CD4-positive, alpha-beta T cell treated with Interleukin-4 for 4 hours (primary cell): Measurements from ENCODE around the gene OR5B21.

ENCODE experiments used
- DNase-seq: peaks from one replicate; pipeline ENCODE4 v3.0.0-alpha.2; 2020

Gene OR5B21

GRCh38 chr11:58490827-58491226 lies 17.1 kb downstream of the OR5B21 start:
- DNase-seq = no peak

GRCh38 chr11:58487170-58487569 lies 20.7 kb downstream of the OR5B21 start:
- DNase-seq = no peak

GRCh38 chr11:58485961-58486360 lies 21.9 kb downstream of the OR5B21 start:
- DNase-seq = no peak

GRCh38 chr11:58471892-58472291 lies 36.0 kb downstream of the OR5B21 start:
- DNase-seq = no peak

- no peak for DNase-seq
Observed at GRCh38 chr11:58466293-58466692, 41.6 kb downstream of the OR5B21 start.

- DNase-seq = no peak
Observed at GRCh38 chr11:58465690-58466089, 42.2 kb downstream of the OR5B21 start.
